ENCODE results near the gene HEXIM2.
A peak's percentile ranks its signal among the peaks of the same experiment; 100 is the strongest.

Gene HEXIM2

GRCh38 chr17:45127548-45128300, 34.0 kb upstream of the HEXIM2 start (continued):
- peak; percentile 84 for TF ChIP-seq ZBTB10 (tag by site-specific recombination; IDR thresholded peaks at IDR 0.05)
- 0 out of 2 replicates have a peak, but pooled peaks have one; percentile 30 for TF ChIP-seq ZBTB21 (tag by site-specific recombination; IDR thresholded peaks at IDR 0.05)
- peak; percentile 100 for TF ChIP-seq KLF17 (tag by site-specific recombination; IDR thresholded peaks at IDR 0.05)
- no peak for TF ChIP-seq ELK4 (IDR thresholded peaks at IDR 0.05; ENCODE audit: borderline replicate concordance, low read depth, low read length)
- TF ChIP-seq ZNF600 (tag by site-specific recombination; IDR thresholded peaks at IDR 0.05) = peak; percentile 86
- TF ChIP-seq ZNF18 (tag by site-specific recombination; IDR thresholded peaks at IDR 0.05) = peak; percentile 70; the same call in 1 of the 2 replicates
- TF ChIP-seq WT1 (tag by site-specific recombination; IDR thresholded peaks at IDR 0.05) = peak; percentile 21; the same call in 1 of the 2 replicates
- peak; percentile 100 for TF ChIP-seq ZFHX2 (tag by site-specific recombination; conservative IDR thresholded peaks at IDR 0.05)

GRCh38 chr17:45128331-45128730, 33.3 kb upstream of the HEXIM2 start:
- TF ChIP-seq EGR2 (tag by site-specific recombination; IDR thresholded peaks at IDR 0.05; ENCODE audit: low read depth) = peak; percentile 66
- peak; percentile 79 for TF ChIP-seq ZFHX2 (tag by site-specific recombination; conservative IDR thresholded peaks at IDR 0.05)
- TF ChIP-seq HIC1 (tag by site-specific recombination; IDR thresholded peaks at IDR 0.05) = 0 out of 2 replicates have a peak, but pooled peaks have one; percentile 20
- no peak for TF ChIP-seq ZXDB (tag by site-specific recombination; IDR thresholded peaks at IDR 0.05)
- TF ChIP-seq PBX3 (CRISPR knock-in tag; IDR thresholded peaks at IDR 0.05) = no peak
- Histone ChIP-seq H3K4me1 (ENCODE audit: control insufficient read depth, insufficient read depth, low read length) (peaks cover 7% of the 10 kb centered on the region), H3K27ac (ENCODE audit: extremely low read depth, low read depth, low read length) (no peak overlapping the region; the same call in 1 of the 2 replicates), H3K4me3 (ENCODE audit: low read depth, low read length) (no peak overlapping the region), H3K36me3 (ENCODE audit: control insufficient read depth in 2 of 2, insufficient read depth in 1 of 2, low read length in 2 of 2) (0 out of 3 replicates have a peak, but pooled peaks cover 0 to 4% of the 10 kb centered on the region in 2 experiments), H3K9me3 (ENCODE audit: control insufficient read depth, insufficient read depth, low read depth, low read length) (no peaks in the 10 kb centered on the region)
- ChIA-PET CTCF (interaction anchor here (0.6 to 6.2 kb wide), 6 partner anchors 10 to 208 kb away, joined by 3 to 24 read pairs (median 7); no protein-coding TSS in a partner anchor), POLR2A (interaction anchor here (0.6 to 2.4 kb wide), 4 partner anchors 16 to 33 kb away, joined by 4 to 17 read pairs (median 4); partner anchors contain the start of genes HEXIM1 and HEXIM2)

Measured in HEK293 (cell line).